ENCODE results near the gene GSC.
"Not testable (repeated sequence)": the region's sequence is repeated elsewhere in the genome, so short reads cannot be mapped to it uniquely, and the experiment has no call there.

GSC gene

DNA sequence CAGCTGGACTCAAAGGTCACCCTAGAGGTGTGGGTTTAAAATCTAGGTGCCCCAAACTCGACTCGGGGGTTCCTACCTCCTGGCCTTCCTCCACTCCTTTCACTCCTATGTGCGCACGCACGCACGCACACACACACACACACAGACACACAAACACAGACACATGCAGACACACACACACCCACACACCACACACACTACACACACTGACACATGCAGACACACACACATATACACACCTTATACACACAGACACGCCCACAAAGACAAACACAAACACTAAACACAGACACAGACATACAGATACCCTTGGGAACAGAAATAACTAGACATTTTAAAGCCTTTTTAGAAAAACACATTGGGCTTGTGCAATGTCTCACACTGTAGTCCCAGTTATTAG lies 31.8 kb downstream of the GSC start:
- no peak for DNase-seq

DNA sequence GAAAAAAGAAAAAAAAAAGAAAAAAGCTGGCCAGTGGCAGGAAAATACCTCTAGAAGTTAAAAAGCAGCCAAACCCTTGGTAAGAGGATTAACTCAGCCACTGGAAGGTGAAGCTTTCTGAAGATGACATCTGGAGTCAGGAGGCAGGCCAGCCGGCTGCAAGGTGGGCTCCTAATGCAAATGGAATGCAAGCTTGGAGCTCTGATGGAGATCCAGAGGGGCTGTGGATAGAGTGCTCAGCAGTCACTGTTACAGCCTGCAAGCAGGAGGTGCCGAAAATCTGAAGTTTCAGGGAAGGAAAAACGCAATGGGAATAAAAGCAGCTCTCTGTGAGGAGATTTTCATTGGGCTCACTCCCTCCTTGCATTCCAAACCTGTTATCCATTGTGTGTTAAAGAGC lies 41.0 kb downstream of the GSC start:
- DNase-seq, result no peak

DNA sequence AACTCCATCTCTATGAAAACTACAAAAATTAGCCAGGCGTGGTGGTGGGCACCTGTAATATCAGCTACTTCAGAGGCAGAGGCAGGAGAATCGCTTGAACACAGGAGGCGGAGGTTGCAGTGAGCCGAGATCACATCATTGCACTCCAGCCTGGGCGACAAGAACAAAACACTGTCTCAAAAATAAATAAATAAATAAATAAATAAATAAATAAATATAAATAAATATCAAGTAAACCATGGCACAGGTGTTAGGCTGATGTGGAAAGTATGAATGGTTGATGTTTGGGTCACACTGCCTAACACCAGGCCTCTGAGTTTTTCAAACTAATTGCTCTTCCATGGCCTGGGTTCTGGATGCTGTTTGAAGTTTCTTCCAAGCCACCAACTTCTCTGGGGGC lies 41.5 kb downstream of the GSC start:
- not testable (repeated sequence) for DNase-seq

DNA sequence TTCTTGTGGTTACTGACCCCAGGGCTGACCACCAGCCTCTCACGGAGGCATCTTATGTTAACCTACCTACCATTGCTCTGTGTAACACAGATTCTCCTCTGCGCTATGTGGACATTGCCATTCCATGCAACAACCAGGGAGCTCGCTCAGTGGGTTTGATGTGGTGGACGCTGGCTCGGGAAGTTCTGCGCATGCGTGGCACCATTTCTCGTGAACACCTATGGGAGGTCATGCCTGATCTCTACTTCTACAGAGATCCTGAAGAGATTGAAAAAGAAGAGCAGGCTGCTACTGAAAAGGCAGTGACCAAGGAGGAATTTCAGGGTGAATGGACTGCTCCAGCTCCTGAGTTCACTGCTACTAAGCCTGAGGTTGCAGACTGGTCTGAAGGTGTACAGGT lies 43.3 kb downstream of the GSC start:
- DNase-seq, result not testable (repeated sequence)

DNA sequence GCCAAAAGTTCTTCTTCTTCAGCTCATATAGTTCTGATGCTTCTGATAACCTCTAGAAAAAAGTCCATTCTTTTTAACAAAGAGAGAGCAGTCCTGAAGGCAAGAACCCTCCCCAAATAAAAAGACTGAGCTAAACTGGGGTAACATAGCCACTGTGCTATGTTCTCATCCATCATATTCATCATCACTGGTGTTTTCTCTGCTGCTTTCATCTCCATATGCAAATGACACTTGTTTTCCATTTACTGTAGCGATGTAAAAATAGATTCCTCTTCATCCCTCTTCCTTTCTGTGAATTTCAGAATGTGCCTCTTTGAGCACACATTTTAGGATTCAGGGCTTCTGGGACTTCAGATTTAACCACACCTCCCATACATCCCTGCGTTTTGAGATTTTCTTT lies 44.9 kb downstream of the GSC start:
- DNase-seq, result no peak

DNA sequence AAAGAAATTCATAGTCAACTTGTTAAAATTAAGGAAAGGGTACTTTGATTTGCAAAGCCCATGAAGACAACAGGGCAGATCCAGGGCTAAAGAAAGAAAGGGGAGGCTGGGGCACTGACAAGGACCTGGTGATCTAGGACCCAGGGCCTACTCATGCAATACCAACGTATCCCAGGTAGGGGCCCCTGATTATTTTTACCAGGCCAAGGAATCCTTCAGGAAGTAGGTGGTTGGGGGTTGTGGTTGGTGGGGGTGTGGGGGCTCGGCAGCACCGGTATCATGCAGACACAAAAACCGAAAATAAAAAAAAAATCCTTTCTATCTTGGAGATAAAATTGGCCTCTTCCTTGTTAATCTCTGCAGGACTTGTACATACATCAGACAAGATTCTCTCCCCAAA lies 47.5 kb downstream of the GSC start:
- no peak for DNase-seq
